ENCODE data around the gene MLXIPL. TPM values are rescaled to one million over a fixed set of nuclear protein-coding genes. Genes with fewer than 3 reads are reported as not detected.
"Not testable (repeated sequence)": the region's sequence is repeated elsewhere in the genome, so short reads cannot be mapped to it uniquely, and the experiment has no call there.

Gene MLXIPL
- total and polyA plus RNA-seq, 7 donors: 1.6 to 15.0 (median 7.2) TPM

DNA sequence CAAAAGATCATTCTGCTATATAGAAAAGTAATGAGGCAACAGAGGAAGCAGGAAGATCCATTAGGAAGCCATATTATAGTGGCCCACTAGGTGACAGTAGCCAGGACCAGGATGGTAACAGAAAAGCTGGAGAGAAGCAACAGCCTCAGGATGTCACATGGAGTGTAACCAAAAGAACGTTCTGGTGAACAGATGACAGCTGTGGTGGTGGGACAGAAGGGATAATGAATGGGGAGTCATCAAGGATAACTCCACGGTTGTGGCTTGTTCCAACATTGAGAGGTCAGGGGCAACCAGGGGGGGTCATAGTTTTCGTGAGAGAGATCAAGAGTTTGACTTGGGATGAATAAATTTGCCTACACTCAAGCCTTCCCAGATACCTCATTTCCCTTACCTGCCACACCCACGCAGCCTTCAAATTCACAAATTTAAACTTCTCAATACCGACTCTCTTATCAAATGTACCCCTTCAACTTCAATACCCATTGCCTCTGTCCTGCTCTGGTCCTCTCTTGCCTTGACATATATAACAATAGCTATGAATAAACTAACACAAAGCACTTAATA, 55.2 kb downstream of the MLXIPL start:
- Histone ChIP-seq H3K27me3 (no peaks in the 10 kb centered on the region), H3K4me1 (peaks cover 0 to 7% (median 3%) of the 10 kb centered on the region in 4 donors), H3K4me3 (no peak overlapping the region), H3K27ac (no peak overlapping the region), H3K9me3 (no peaks in the 10 kb centered on the region), H3K36me3 (peaks cover 36 to 54% (median 49%) of the 10 kb centered on the region in 4 donors)
- intact Hi-C loops (cut with DNase I): no loop called here
- no peak for DNase-seq
- TF ChIP-seq, protein P1, sequence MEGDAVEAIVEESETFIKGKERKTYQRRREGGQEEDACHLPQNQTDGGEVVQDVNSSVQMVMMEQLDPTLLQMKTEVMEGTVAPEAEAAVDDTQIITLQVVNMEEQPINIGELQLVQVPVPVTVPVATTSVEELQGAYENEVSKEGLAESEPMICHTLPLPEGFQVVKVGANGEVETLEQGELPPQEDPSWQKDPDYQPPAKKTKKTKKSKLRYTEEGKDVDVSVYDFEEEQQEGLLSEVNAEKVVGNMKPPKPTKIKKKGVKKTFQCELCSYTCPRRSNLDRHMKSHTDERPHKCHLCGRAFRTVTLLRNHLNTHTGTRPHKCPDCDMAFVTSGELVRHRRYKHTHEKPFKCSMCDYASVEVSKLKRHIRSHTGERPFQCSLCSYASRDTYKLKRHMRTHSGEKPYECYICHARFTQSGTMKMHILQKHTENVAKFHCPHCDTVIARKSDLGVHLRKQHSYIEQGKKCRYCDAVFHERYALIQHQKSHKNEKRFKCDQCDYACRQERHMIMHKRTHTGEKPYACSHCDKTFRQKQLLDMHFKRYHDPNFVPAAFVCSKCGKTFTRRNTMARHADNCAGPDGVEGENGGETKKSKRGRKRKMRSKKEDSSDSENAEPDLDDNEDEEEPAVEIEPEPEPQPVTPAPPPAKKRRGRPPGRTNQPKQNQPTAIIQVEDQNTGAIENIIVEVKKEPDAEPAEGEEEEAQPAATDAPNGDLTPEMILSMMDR (IDR thresholded peaks at IDR 0.05): no peak
- TF ChIP-seq EP300 (IDR thresholded peaks at IDR 0.05) (no peak), POLR2A (IDR thresholded peaks at IDR 0.05) (no peak), POLR2AphosphoS5 (IDR thresholded peaks at IDR 0.05) (no peak)
- WGBS, 2 donors: 81 to 84% methylated on average over 5 of the region's 5 CpGs

DNA sequence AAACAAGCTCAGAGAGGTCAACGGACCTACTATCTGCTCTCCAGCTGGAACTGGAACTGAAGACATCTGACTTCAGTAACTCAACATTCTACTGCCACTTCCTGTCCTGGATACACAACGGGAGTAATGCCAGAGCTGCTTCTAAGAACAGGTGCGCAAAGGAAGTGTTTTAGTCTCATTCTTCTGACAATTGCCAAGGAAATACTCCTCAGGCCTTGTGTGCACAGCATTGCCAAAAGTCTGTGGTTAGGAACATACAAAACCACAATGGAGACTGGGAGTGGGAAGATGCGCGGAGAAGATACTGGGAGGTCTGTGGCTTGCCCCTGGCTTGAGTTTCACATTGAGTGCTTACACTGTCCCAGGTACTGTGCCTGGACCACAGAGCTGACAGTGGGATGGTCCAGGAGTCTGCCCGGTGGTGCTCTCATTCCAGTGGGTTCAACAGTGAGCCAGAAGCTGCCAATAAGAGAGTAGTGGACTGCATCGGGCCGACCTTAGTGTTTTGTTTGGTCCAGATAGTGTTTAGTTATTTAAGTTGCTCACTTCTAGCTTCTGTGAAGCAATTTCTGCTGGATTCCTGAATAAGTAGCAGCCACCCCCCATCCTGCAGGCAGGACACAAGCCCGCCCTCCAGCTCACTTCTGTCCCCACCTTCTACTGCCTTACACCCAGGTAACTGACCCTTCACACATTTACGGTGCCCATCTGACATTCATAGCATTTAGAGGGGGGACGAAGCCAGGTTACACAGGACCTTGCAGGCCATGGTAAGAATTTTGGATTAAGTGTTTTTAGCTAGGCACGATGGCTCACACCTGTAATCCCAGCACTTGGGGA, 56.3 kb downstream of the MLXIPL start:
- no peak for DNase-seq
- Histone ChIP-seq H3K9me3 (no peaks in the 10 kb centered on the region), H3K27me3 (no peaks in the 10 kb centered on the region), H3K27ac (no peak overlapping the region), H3K4me1 (peaks cover 0 to 7% (median 3%) of the 10 kb centered on the region in 4 donors), H3K36me3 (peaks cover 25 to 43% (median 38%) of the 10 kb centered on the region in 4 donors), H3K4me3 (no peak overlapping the region)
- WGBS, 2 donors: 76 to 78% methylated on average over 12 of the region's 12 CpGs
- intact Hi-C loops (cut with DNase I): no loop called here
- TF ChIP-seq EP300 (IDR thresholded peaks at IDR 0.05) (no peak), POLR2A (IDR thresholded peaks at IDR 0.05) (no peak), POLR2AphosphoS5 (IDR thresholded peaks at IDR 0.05) (no peak)
- TF ChIP-seq, protein P1 (IDR thresholded peaks at IDR 0.05): no peak

DNA sequence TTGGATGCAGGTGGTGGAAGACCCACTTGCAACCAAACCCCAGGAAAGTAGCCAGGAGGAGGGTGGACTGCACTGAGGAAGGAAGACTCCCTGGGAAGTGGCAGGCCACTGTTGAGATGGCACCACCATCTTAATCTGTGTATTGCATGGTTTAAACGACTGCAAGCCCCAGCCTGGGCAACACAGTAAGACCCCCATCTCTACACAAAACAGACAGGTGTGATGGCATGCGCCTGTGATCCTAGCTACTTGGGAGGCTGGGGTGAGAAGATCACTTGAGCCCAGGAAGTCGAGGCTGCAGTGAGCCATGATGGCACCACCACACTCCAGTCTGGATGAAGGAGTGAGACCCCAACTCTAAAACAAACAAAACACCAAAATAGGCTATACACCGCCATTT, 57.2 kb downstream of the MLXIPL start:
- Histone ChIP-seq H3K4me1 (peaks cover 0 to 7% (median 3%) of the 10 kb centered on the region in 4 donors), H3K27ac (no peak overlapping the region), H3K36me3 (peaks cover 16 to 34% (median 29%) of the 10 kb centered on the region in 4 donors), H3K4me3 (no peak overlapping the region), H3K27me3 (no peaks in the 10 kb centered on the region), H3K9me3 (no peaks in the 10 kb centered on the region)
- intact Hi-C loops (cut with DNase I): no loop called here
- TF ChIP-seq POLR2A (IDR thresholded peaks at IDR 0.05): no peak
- TF ChIP-seq, protein P1 (IDR thresholded peaks at IDR 0.05): no peak
- WGBS, 2 donors: 91 to 94% methylated on average over 4 of the region's 4 CpGs
- DNase-seq: no peak

DNA sequence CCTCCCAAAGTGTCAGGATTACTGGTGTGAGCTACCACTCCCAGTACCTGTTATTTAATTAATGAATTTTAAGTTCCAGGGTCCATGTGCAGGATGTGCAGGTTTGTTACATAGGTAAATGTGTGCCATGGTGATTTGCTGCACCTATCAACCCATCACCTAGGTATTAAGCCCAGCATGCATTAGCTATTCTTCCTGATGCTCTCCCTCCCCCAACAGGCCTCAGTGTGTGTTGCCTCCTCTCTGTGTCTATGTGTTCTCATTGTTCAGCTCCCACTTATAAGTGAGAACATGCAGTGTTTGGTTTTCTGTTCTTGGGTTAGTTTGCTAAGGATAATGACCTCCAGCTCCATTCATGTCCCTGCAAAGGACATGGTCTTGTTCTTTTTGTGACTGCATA, 57.9 kb downstream of the MLXIPL start:
- intact Hi-C loops (cut with DNase I); H3K27ac ChIP-seq; H3K4me1 ChIP-seq; H3K9me3 ChIP-seq; H3K27me3 ChIP-seq; DNase-seq: not testable (repeated sequence)
- Histone ChIP-seq H3K4me3 (peak overlapping the region in 2 of 4 donors; percentile 23), H3K36me3 (peaks cover 14 to 27% (median 22%) of the 10 kb centered on the region in 4 donors)

DNA sequence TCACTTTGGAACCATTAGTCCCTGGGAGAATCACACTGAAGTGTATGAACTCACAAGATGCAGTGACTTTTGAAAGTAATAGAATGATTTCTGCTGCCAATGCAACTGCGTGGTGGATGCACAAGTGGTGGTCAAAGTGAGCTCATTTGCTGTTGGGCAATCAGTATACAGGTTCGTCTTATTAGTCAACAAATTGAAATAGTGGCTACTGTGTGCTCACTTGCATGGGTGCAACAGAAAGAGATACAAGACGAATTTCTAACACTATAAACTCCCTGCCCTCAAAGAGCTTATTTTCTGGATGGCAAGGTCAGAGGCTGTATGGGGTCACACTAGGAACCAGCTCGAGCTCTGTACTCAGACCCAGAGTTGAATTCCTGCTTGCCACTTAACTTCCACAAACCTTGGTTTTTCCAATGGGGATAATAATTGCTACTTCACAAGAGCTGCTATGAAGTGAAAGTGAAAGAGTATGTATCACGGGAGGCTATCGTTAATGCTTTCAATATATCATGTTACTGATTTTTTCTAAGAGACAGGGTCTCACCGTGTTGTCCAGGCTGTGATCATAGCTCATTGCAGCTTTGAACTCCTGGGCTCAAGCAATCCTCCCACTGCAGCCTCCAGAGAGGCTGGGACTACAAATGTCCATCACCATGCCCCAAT, 58.5 kb downstream of the MLXIPL start:
- Histone ChIP-seq H3K4me1 (peaks cover 0 to 7% (median 3%) of the 10 kb centered on the region in 4 donors), H3K36me3 (peaks cover 8 to 20% (median 16%) of the 10 kb centered on the region in 4 donors), H3K9me3 (no peaks in the 10 kb centered on the region), H3K27me3 (no peaks in the 10 kb centered on the region), H3K27ac (no peak overlapping the region), H3K4me3 (peak overlapping the region in 2 of 4 donors; percentile 23)
- WGBS, 2 donors: 25 to 53% methylated on average over 7 of the region's 7 CpGs
- TF ChIP-seq POLR2A (IDR thresholded peaks at IDR 0.05): no peak
- TF ChIP-seq, protein P1 (IDR thresholded peaks at IDR 0.05): no peak
- TF ChIP-seq POLR2AphosphoS5 (IDR thresholded peaks at IDR 0.05): no peak
- no peak for TF ChIP-seq EP300 (IDR thresholded peaks at IDR 0.05)
- DNase-seq: peak; percentile 21
- intact Hi-C loops (cut with DNase I): no loop called here
